Ectodermal cell (in vitro differentiated cells): ENCODE data around the gene CLASP2.

Experiments
- H3K27ac ChIP-seq: 2 replicates; pipeline ENCODE4 v1.7.0; 2013; ENCODE audit warnings: mild to moderate bottlenecking, low read depth, low read length; ENCODE audit not compliant: insufficient read depth, poor library complexity, severe bottlenecking
- H3K27me3 ChIP-seq: 2 replicates; pipeline ENCODE4 v1.7.0; 2013; ENCODE audit warnings: mild to moderate bottlenecking, low read length; ENCODE audit not compliant: insufficient read depth, control insufficient read depth, poor library complexity, severe bottlenecking
- H3K36me3 ChIP-seq: one replicate; pipeline ENCODE4 v1.7.0; 2013; ENCODE audit warnings: low read length; ENCODE audit not compliant: control insufficient read depth, insufficient read depth
- H3K4me1 ChIP-seq: one replicate; pipeline ENCODE4 v1.7.0; 2013; ENCODE audit warnings: low read length; ENCODE audit not compliant: control insufficient read depth, insufficient read depth
- H3K4me3 ChIP-seq: 2 replicates; pipeline ENCODE4 v1.7.0; 2013; ENCODE audit warnings: low read depth, low read length, control low read depth; ENCODE audit not compliant: insufficient read depth
- H3K9me3 ChIP-seq: 2 replicates; pipeline ENCODE4 v1.7.0; 2013; ENCODE audit warnings: mild to moderate bottlenecking, low read length, moderate library complexity; ENCODE audit not compliant: control insufficient read depth
- WGBS, 2 experiments: methylation state at CpG; one replicate each; pipeline ENCODE4 v1.1.7; 2013; ENCODE audit warnings: missing lambda C conversion rate in 2 of 2; 5-methylcytosine and 5-hydroxymethylcytosine counted together

CLASP2 gene

DNA sequence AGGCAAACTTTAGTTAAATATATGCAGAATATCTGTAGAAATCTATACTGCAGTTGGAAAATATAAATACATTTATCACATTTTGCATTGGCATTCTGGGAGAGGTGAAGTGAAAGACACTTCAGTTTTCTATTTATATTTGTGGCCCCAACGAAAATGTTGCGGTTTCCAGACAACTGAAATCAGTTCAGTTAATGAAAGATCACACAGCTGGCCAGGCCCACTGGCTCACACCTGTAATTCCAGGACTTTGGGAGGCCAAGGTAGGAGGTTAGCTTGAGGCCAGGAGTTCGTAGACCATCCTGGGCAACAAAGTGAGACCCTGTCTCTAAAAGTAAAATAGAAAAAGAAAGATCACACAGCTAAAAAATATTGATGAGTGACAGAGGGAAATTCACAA, 11.9 kb upstream of the CLASP2 start:
- H3K27ac ChIP-seq, result no peak overlapping the region
- 84 to 87% methylated on average over 3 of the region's 3 CpGs for WGBS, 2 experiments

DNA sequence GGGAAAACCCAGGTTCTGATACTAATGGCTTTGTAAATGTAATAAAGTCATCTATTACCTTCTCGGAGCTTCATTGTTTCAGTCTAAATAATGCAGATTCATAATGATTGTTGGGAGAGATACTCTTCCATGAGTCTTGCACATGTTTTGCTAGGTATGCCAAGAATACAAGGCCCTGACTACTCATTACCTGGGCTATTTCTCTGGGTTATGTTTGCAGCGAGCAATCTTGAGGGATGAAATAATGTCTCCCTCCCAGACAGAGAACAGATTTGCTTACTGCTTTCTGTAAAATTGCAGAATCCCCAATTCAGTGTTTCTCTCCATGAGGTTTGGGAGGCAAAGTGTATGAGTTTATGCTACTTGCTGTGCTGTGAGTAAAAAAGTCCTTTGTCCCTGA, 6.2 kb upstream of the CLASP2 start:
- Histone ChIP-seq H3K27ac (no peak overlapping the region), H3K36me3 (no peaks in the 10 kb centered on the region), H3K9me3 (no peaks in the 10 kb centered on the region), H3K4me1 (no peaks in the 10 kb centered on the region), H3K27me3 (no peaks in the 10 kb centered on the region), H3K4me3 (no peak overlapping the region)
- WGBS, 2 experiments, result 100% methylated on average over 2 of the region's 2 CpGs

More for the DNA sequence above, 11.9 kb upstream of the CLASP2 start:
- H3K36me3 ChIP-seq, result no peaks in the 10 kb centered on the region
- H3K27me3 ChIP-seq, result no peaks in the 10 kb centered on the region
- H3K9me3 ChIP-seq, result no peaks in the 10 kb centered on the region
- no peaks in the 10 kb centered on the region for H3K4me1 ChIP-seq
- H3K4me3 ChIP-seq, result no peak overlapping the region

DNA sequence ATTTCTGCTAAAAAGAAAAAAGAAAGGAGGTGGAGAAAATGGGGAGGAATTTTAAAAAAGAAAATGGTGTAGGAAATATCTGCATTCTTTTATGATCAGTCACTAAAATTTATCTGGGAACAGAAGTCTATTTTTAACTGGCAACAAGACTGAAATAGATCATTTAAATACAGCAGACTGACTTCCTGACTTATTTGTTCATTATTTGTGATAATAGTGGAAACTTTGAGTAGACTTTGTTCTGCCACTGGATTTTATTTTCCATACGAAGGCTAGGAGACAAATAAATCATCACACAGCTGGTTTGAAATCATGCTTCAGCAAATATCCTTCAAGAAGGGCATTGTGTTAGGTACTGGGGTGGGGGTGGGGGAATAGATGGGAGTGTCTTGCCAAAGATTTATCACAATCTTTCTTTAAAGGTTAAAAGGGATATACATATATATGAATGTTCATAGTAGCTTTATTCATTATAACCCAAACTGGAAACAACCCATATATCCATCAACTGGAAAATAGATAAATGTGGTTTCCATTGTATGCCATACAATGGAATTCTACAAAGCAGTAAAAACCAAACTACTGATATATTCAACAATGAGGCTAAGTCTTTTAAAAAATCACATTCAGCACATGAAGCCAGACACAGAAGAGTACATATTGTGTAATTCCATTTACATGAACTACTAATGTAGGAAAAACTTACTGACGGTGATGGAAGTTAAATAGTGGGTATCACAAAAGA, 4.7 kb upstream of the CLASP2 start:
- H3K9me3 ChIP-seq, result no peaks in the 10 kb centered on the region
- H3K4me3 ChIP-seq, result no peak overlapping the region
- no peaks in the 10 kb centered on the region for H3K4me1 ChIP-seq
- H3K27me3 ChIP-seq, result no peaks in the 10 kb centered on the region
- WGBS, 2 experiments, result 97 to 100% methylated on average over 1 to 2 of the region's 2 CpGs
- no peaks in the 10 kb centered on the region for H3K36me3 ChIP-seq
- H3K27ac ChIP-seq, result no peak overlapping the region

DNA sequence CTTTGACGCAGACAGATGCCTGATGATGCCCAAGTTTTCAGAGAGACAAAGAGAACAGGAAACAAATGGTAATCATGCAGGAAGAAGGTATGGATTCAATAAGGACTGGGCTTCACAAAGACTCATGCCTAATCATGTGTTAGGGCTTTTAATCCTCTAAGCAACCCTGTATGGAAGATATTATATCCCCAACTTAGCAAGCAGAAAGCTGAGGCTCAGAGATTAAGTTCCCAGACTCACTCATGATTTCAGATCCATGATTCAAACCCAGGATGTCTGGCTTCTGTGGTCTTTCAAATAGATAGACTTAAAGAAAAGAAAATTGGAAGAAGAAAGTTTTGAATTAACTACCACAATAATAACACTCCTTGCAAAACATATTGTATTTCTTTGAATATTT, 4.1 kb upstream of the CLASP2 start:
- 76 to 88% methylated on average over 1 of the region's 1 CpG for WGBS, 2 experiments
- Histone ChIP-seq H3K9me3 (no peaks in the 10 kb centered on the region), H3K4me3 (no peak overlapping the region), H3K4me1 (no peaks in the 10 kb centered on the region), H3K36me3 (no peaks in the 10 kb centered on the region), H3K27ac (no peak overlapping the region), H3K27me3 (no peaks in the 10 kb centered on the region)

DNA sequence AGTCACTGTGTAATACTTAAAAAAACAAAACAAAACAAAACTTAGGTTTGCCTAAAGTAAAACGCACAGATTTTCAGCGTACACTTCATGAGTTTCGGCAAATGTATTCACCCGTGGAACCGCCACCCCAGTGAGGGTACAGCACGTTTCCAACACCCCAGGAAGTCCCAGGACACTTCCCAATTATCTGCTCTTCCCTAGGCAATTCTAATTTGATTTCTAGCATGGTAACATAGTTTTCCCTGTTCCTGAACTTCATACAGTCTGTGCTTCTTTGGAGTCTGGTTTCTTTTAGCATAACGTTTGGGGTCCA, 497 bp upstream of the CLASP2 start:
- Histone ChIP-seq H3K4me3 (peak overlapping the region; percentile 88), H3K27ac (peak overlapping the region; percentile 92), H3K27me3 (no peaks in the 10 kb centered on the region), H3K4me1 (no peaks in the 10 kb centered on the region), H3K36me3 (no peaks in the 10 kb centered on the region), H3K9me3 (no peaks in the 10 kb centered on the region)
- 47 to 50% methylated on average over 7 of the region's 7 CpGs for WGBS, 2 experiments

DNA sequence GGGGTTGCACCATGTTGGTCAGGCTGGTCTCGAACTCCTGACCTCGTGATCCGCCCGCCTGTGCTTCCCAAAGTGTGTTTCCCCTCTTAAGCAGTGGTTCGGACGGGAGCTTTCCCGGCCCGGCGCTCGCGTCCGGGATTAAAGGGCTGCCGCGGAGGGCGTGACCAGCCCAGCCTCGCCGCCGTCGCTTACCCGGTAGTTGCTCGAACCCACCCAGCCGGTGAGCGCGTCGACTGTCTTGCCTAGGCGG, 513 bp downstream of the CLASP2 start:
- Histone ChIP-seq H3K4me1 (no peaks in the 10 kb centered on the region), H3K27me3 (no peaks in the 10 kb centered on the region), H3K27ac (peak overlapping the region; percentile 92), H3K4me3 (peak overlapping the region; percentile 88), H3K36me3 (no peaks in the 10 kb centered on the region), H3K9me3 (no peaks in the 10 kb centered on the region)
- 0 to 1% methylated on average over 26 of the region's 26 CpGs for WGBS, 2 experiments

DNA sequence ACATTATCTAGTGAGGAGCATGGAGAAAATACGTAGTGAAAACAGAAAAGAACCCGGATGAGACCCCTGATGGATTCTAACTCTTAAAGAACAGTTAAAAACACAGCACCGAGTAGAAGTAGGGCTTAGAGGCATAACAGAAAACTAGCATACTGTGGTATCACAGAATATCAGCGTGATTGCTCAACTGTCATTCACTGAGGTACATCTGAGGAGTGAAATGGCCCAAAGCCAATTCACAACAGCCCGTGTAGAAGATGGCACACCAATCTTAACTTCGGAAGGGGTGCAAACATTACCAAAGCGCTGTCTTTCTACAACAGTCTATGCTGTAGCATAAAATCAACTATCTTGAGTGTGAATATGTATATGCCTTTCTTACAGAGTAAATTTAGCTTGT, 1.8 kb downstream of the CLASP2 start:
- 79 to 82% methylated on average over 6 to 7 of the region's 7 CpGs for WGBS, 2 experiments
- H3K27me3 ChIP-seq, result no peaks in the 10 kb centered on the region
- no peak overlapping the region for H3K27ac ChIP-seq
- no peaks in the 10 kb centered on the region for H3K4me1 ChIP-seq
- no peaks in the 10 kb centered on the region for H3K9me3 ChIP-seq
- no peaks in the 10 kb centered on the region for H3K36me3 ChIP-seq
- H3K4me3 ChIP-seq, result peak overlapping the region; percentile 88

DNA sequence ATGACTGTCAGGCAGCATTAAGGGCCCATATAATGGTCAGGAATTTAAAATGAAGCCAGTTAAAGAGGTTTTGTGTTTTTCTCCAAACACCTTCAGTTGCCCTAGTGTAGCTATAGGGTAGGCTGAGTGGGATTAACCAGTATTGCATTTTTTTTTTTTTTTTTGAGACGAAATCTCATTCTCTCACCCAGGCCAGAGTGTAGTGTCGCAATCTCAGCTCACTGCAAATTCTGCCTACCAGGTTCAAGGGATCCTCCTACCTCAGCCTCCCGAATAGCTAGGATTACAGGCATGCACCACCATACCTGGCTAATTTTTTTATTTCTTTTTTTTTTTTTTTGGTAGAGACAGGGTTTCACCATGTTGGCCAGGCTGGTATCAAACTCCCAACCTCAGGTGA, 7.0 kb downstream of the CLASP2 start:
- H3K27ac ChIP-seq, result no peak overlapping the region
- no peak overlapping the region for H3K4me3 ChIP-seq
- peaks cover 6% of the 10 kb centered on the region for H3K36me3 ChIP-seq
- 93 to 94% methylated on average over 3 of the region's 3 CpGs for WGBS, 2 experiments
- no peaks in the 10 kb centered on the region for H3K27me3 ChIP-seq
- no peaks in the 10 kb centered on the region for H3K4me1 ChIP-seq
- no peaks in the 10 kb centered on the region for H3K9me3 ChIP-seq

DNA sequence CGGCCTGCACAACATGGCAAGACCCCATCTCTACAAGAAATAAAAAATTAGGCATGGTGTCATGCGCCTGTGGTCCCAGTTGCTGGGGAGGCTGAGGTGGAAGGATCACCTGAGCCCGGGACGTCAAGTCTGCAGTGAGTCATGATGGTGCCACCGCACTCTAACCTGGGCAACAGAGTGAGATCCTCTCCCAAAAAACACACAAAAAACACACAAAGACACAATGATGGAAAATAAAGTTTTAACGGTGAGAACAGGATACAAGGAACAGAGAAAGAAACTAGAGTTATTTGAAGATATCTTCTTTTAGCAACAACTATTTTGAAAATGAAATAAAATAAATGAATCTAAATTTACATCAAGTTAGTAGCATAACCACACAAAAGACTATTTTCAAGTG, 12.0 kb downstream of the CLASP2 start:
- 85 to 91% methylated on average over 5 to 6 of the region's 6 CpGs for WGBS, 2 experiments
- no peak overlapping the region for H3K4me3 ChIP-seq
- peaks cover 7% of the 10 kb centered on the region for H3K9me3 ChIP-seq

DNA sequence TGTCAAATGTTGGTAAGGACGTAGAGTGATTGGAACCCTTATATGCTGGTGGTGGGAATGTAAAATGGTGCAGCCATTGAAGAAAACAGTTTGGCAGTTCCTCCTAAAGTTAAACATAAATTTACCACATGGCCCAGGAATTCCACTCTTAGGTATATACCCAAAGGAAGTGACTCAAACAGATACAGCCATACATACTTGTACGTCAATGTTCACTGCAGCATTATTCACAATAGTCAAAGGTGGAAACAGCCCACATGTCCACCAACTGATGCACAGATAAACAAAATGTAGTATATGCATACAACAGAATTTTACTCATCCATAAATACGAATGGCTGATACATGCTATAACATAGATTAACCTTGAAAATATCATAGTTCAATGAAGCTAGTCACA, 13.2 kb downstream of the CLASP2 start:
- WGBS, 2 experiments, result 88 to 93% methylated on average over 2 to 3 of the region's 3 CpGs
- no peaks in the 10 kb centered on the region for H3K27me3 ChIP-seq
- H3K9me3 ChIP-seq, result peaks cover 7% of the 10 kb centered on the region

More for the DNA sequence above, 12.0 kb downstream of the CLASP2 start:
- H3K4me1 ChIP-seq, result no peaks in the 10 kb centered on the region
- peaks cover 12% of the 10 kb centered on the region for H3K36me3 ChIP-seq
- no peaks in the 10 kb centered on the region for H3K27me3 ChIP-seq
- H3K27ac ChIP-seq, result no peak overlapping the region

DNA sequence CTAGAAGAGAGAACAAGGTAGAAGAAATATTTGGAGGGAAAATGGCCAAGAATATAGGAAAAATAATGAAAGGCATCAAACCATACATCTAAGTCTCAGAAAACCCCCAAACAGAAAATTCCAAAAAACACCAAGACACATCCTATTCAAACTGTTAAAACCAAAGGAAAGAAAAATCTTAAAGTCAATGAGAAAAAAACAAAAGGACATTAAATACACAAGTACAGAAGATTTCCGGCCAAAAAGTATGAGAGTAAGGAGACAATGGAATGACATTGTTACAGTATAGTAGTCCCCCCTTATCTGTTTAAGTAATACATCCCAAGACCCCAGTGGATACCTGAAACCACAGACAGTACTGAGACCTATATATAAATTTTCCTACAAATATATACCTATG, 18.8 kb downstream of the CLASP2 start:
- no peaks in the 10 kb centered on the region for H3K4me1 ChIP-seq
- peaks cover 4% of the 10 kb centered on the region for H3K9me3 ChIP-seq
- H3K36me3 ChIP-seq, result peaks cover 6% of the 10 kb centered on the region
- no peak overlapping the region for H3K27ac ChIP-seq
- WGBS, 2 experiments, result 88% methylated on average over 1 of the region's 1 CpG; no CpG with 5 or more reads in 1 of the 2 experiments
- H3K4me3 ChIP-seq, result no peak overlapping the region
- H3K27me3 ChIP-seq, result no peaks in the 10 kb centered on the region

More for the DNA sequence above, 13.2 kb downstream of the CLASP2 start:
- Histone ChIP-seq H3K4me1 (no peaks in the 10 kb centered on the region), H3K27ac (no peak overlapping the region), H3K4me3 (no peak overlapping the region), H3K36me3 (peaks cover 12% of the 10 kb centered on the region)
